H1 (cell line): Measurements from ENCODE around the gene DDX11. TPM values are rescaled to one million over a fixed set of nuclear protein-coding genes. Genes with fewer than 3 reads are reported as not detected.

Experiments used
- CTCF ChIA-PET: fragments of 300-600 bp; sonication (Branson Sonifier 250); formaldehyde crosslinking; loops from one replicate; lab custom pipeline; 2021; ENCODE audit not compliant: partially characterized antibody; lab: Charles Lee
- POLR2A ChIA-PET: fragments of 300-600 bp; sonication (Branson Sonifier 250); formaldehyde crosslinking; loops from one replicate; lab custom pipeline; 2021; ENCODE audit warnings: inconsistent platforms; ENCODE audit not compliant: partially characterized antibody; lab: Charles Lee
- DNase-seq, 2 experiments: peaks; one replicate each; pipeline versions ENCODE4 v3.0.0 to v3.0.0-alpha.2; 2010 to 2022; ENCODE audit warnings: low spot score in 2 of 2, low read depth in 1 of 2, mixed read lengths in 1 of 2
- FAIRE-seq: peaks from 2 replicates; lab custom pipeline; 2011; peaks lifted over from hg19 to GRCh38; lab: Jason Lieb, UNC
- H2AFZ ChIP-seq: 2 replicates; pipeline ENCODE4 v1.8.1; 2012; ENCODE audit warnings: low read length, inconsistent platforms
- H2AK5ac ChIP-seq: 2 replicates; pipeline ENCODE4 v1.6.1; 2013; ENCODE audit warnings: low read depth, low read length
- H2BK120ac ChIP-seq: replicated peaks from 2 replicates; pipeline ENCODE3; 2013; ENCODE audit warnings: low read depth, low read length, inconsistent platforms
- H2BK12ac ChIP-seq: 2 replicates; pipeline ENCODE4 v1.6.1; 2013; ENCODE audit warnings: low read depth, low read length
- H2BK15ac ChIP-seq: 2 replicates; pipeline ENCODE4 v1.6.1; 2013; ENCODE audit warnings: low read length
- H2BK20ac ChIP-seq: 2 replicates; pipeline ENCODE4 v1.6.1; 2013; ENCODE audit warnings: low read length
- H2BK5ac ChIP-seq: 2 replicates; pipeline ENCODE4 v1.6.1; 2013; ENCODE audit warnings: low read depth, low read length
- H3K14ac ChIP-seq: 2 replicates; pipeline ENCODE4 v1.6.1; 2013; ENCODE audit warnings: inconsistent platforms; ENCODE audit not compliant: insufficient read length
- H3K18ac ChIP-seq: 2 replicates; pipeline ENCODE4 v1.6.1; 2013; ENCODE audit warnings: low read length; ENCODE audit errors: extremely low read depth
- H3K23ac ChIP-seq: 2 replicates; pipeline ENCODE4 v1.6.1; 2013; ENCODE audit warnings: inconsistent platforms; ENCODE audit not compliant: insufficient read length
- H3K23me2 ChIP-seq: 2 replicates; pipeline ENCODE4 v1.6.1; 2013; ENCODE audit warnings: low read depth, low read length
- H3K27ac ChIP-seq: 2 replicates; pipeline ENCODE4 v1.6.1; 2011; ENCODE audit warnings: low read depth, low read length, inconsistent platforms
- H3K27me3 ChIP-seq, 4 experiments: replicated peaks in 1 of 4; 1 replicate in 1 of 4; 2 replicates in 3 of 4; pipeline versions ENCODE4 v1.6.1 to v1.8.1; 2011 to 2013; ENCODE audit warnings: low read length in 3 of 4, mild to moderate bottlenecking in 3 of 4, inconsistent platforms in 2 of 4, mixed read lengths in 2 of 4, moderate library complexity in 1 of 4; ENCODE audit not compliant: control insufficient read depth in 3 of 4, insufficient read depth in 3 of 4; ENCODE audit errors: extremely low read depth in 1 of 4
- H3K36me3 ChIP-seq, 4 experiments: 2 replicates each; pipeline versions ENCODE4 v1.6.1 to v1.8.1; 2011 to 2013; ENCODE audit warnings: mild to moderate bottlenecking in 4 of 4, low read length in 3 of 4, moderate library complexity in 2 of 4, control low read depth in 1 of 4, inconsistent platforms in 1 of 4; ENCODE audit not compliant: insufficient read depth in 4 of 4, control insufficient read depth in 2 of 4
- H3K4ac ChIP-seq: replicated peaks from 2 replicates; pipeline ENCODE3; 2013; ENCODE audit warnings: low read length, low read depth, mixed read lengths, inconsistent platforms; ENCODE audit not compliant: insufficient read length
- H3K4me1 ChIP-seq, 4 experiments: replicated peaks in 1 of 4; 1 replicate in 1 of 4; 2 replicates in 3 of 4; pipeline versions ENCODE4 v1.6.1 to v1.8.1; 2011 to 2013; ENCODE audit warnings: low read length in 3 of 4, inconsistent platforms in 2 of 4, mixed read lengths in 1 of 4; ENCODE audit not compliant: insufficient read depth in 4 of 4, control insufficient read depth in 3 of 4
- H3K4me2 ChIP-seq, 2 experiments: 2 replicates each; pipeline versions ENCODE4 v1.6.1 to v1.8.1; 2011 to 2013; ENCODE audit warnings: low read depth in 2 of 2, low read length in 2 of 2, control low read depth in 1 of 2, inconsistent platforms in 1 of 2, mild to moderate bottlenecking in 1 of 2; ENCODE audit not compliant: insufficient read depth in 1 of 2
- H3K4me3 ChIP-seq, 4 experiments: fragments of 200-600, 300-600 bp in 1 of 4; sonication (generic), shearing (Covaris generic), sonication (Bioruptor Twin) in 1 of 4; 2 replicates each; pipeline versions ENCODE4 v1.5.1 to v1.8.1; 2011 to 2016; ENCODE audit warnings: low read length in 4 of 4, low read depth in 3 of 4, control low read depth in 2 of 4, inconsistent platforms in 2 of 4, mild to moderate bottlenecking in 2 of 4, mixed read lengths in 1 of 4, moderate library complexity in 1 of 4; ENCODE audit not compliant: insufficient read depth in 2 of 4; ENCODE audit errors: extremely low read depth in 1 of 4
- H3K56ac ChIP-seq: replicated peaks from 2 replicates; pipeline ENCODE3; 2013; ENCODE audit warnings: low read depth, mild to moderate bottlenecking, mixed read lengths, low read length, inconsistent platforms; ENCODE audit not compliant: insufficient read length
- H3K79me1 ChIP-seq: 2 replicates; pipeline ENCODE4 v1.6.1; 2013; ENCODE audit warnings: low read depth, low read length, control low read depth
- H3K79me2 ChIP-seq, 2 experiments: 2 replicates each; pipeline versions ENCODE4 v1.6.1 to v1.8.1; 2012 to 2013; ENCODE audit warnings: low read length in 2 of 2, mild to moderate bottlenecking in 2 of 2, inconsistent platforms in 1 of 2; ENCODE audit not compliant: insufficient read depth in 2 of 2, control insufficient read depth in 1 of 2
- H3K9ac ChIP-seq, 4 experiments: replicated peaks in 1 of 4; 1 replicate in 1 of 4; 2 replicates in 3 of 4; pipeline versions ENCODE4 v1.6.1 to v1.8.1; 2011 to 2013; ENCODE audit warnings: low read depth in 3 of 4, low read length in 3 of 4, control low read depth in 2 of 4, mild to moderate bottlenecking in 2 of 4, moderate library complexity in 2 of 4, inconsistent platforms in 1 of 4; ENCODE audit errors: extremely low read depth in 1 of 4
- H3K9me3 ChIP-seq, 2 experiments: 2 replicates each; pipeline versions ENCODE4 v1.6.1 to v1.8.1; 2012 to 2013; ENCODE audit warnings: mild to moderate bottlenecking in 2 of 2, moderate library complexity in 2 of 2, control low read depth in 1 of 2, inconsistent platforms in 1 of 2, low read depth in 1 of 2, low read length in 1 of 2, mixed read lengths in 1 of 2; ENCODE audit not compliant: insufficient read depth in 2 of 2
- H4K20me1 ChIP-seq, 2 experiments: replicated peaks in 1 of 2; 2 replicates each; pipeline versions ENCODE3 to v1.8.1; 2011 to 2013; ENCODE audit warnings: inconsistent platforms in 2 of 2, low read length in 2 of 2, mild to moderate bottlenecking in 1 of 2; ENCODE audit not compliant: insufficient read depth in 2 of 2, control insufficient read depth in 1 of 2
- H4K5ac ChIP-seq: 2 replicates; pipeline ENCODE4 v1.6.1; 2013; ENCODE audit warnings: low read length, low read depth, mixed read lengths, inconsistent platforms; ENCODE audit not compliant: insufficient read length
- H4K8ac ChIP-seq: 2 replicates; pipeline ENCODE4 v1.8.0; 2013; ENCODE audit warnings: mild to moderate bottlenecking, moderate library complexity, low read length, inconsistent platforms; ENCODE audit not compliant: insufficient read depth; ENCODE audit errors: extremely low read depth
- H4K91ac ChIP-seq: replicated peaks from 2 replicates; pipeline ENCODE3; 2013; ENCODE audit warnings: low read length, mixed read lengths, inconsistent platforms; ENCODE audit not compliant: insufficient read length
- CBX5 ChIP-seq: fragments of 300-800, 300-1000 bp; sonication (generic); IDR thresholded peaks from 2 replicates; pipeline ENCODE4 v1.7.1; 2016; ENCODE audit warnings: antibody characterized with exemption, low read length, low read depth
- EGR1 ChIP-seq: IDR thresholded peaks from 2 replicates; pipeline ENCODE4 v1.6.1; 2011; ENCODE audit warnings: low read depth, low read length, borderline replicate concordance
- GTF2F1 ChIP-seq: IDR thresholded peaks from 2 replicates; pipeline ENCODE4 v1.6.1; 2012; ENCODE audit warnings: low read depth, low read length, improper control_type of control experiment, borderline replicate concordance
- NANOG ChIP-seq: IDR thresholded peaks from 2 replicates; pipeline ENCODE4 v1.6.1; 2011; ENCODE audit warnings: low read length, low read depth, mild to moderate bottlenecking, inconsistent platforms; ENCODE audit not compliant: insufficient read depth, poor library complexity, severe bottlenecking
- SP4 ChIP-seq: IDR thresholded peaks from 2 replicates; pipeline ENCODE4 v1.6.1; 2012; ENCODE audit warnings: low read length, inconsistent platforms
- WGBS, 2 experiments: shearing (Covaris generic) in 1 of 2; methylation state at CpG; one replicate each; pipeline versions ENCODE4 v1.1.6 to v1.1.7; 2013 to 2015; ENCODE audit warnings: low lambda C conversion rate in 2 of 2, mixed read lengths in 2 of 2, inconsistent platforms in 1 of 2, low coverage in 1 of 2, missing lambda C conversion rate in 1 of 2; ENCODE audit not compliant: insufficient replicate concordance in 2 of 2, insufficient coverage in 1 of 2, insufficient read length in 1 of 2; ENCODE audit errors: extremely low coverage in 1 of 2, missing lambda C conversion rate in 1 of 2; 5-methylcytosine and 5-hydroxymethylcytosine counted together
- polyA plus RNA-seq, 7 experiments: library from polyadenylated mRNA; depleted of rRNA in 3 of 7; stranded (reverse) in 5 of 7; unstranded in 2 of 7; fragments of >200 nt in 5 of 7; fragments of 200-250 nt in 2 of 7; gene quantifications; 1 replicate in 5 of 7; 2 replicates in 1 of 7; 4 replicates in 1 of 7; pipeline versions ENCODE4 v1.2.1 to v1.2.3, GENCODE V29; 2011 to 2013; ENCODE audit warnings: missing spikeins in 2 of 7, mixed read lengths in 2 of 7
- total RNA-seq: library from RNA; stranded (reverse); fragmentation: NEBNext Ultra II Directional; extraction: Animal tissue kit (Norgen Biotek cat#: 25700); gene quantifications from 2 replicates; pipeline ENCODE4 v1.2.1, GENCODE V29; 2021
- TF ChIP-seq, protein P1 (sequence below), 3 experiments: IDR thresholded peaks; 1 replicate in 2 of 3; 2 replicates in 1 of 3; pipeline versions ENCODE4 v1.5.1 to v1.6.1; 2011; ENCODE audit warnings: low read length in 3 of 3, mild to moderate bottlenecking in 3 of 3, inconsistent platforms in 2 of 3, low read depth in 1 of 3, moderate library complexity in 1 of 3; ENCODE audit not compliant: insufficient read depth in 1 of 3; ENCODE audit errors: control extremely low read depth in 1 of 3

DDX11 gene
- total and polyA plus RNA-seq, 2 of the 8 experiments (the other 6 are each of a cell fraction or from before 2014, with no cell fraction given), result 61.6 to 141 TPM

GRCh38 chr12:31026202-31026601 lies 47.5 kb upstream of the DDX11 start:
- Histone ChIP-seq H2AK5ac (no peak overlapping the region), H3K18ac (no peak overlapping the region), H3K4me3 (no peak overlapping the region), H3K23ac (no peak overlapping the region), H4K91ac (no peak overlapping the region), H3K79me2 (no peaks in the 10 kb centered on the region), H2AFZ (no peak overlapping the region), H2BK120ac (no peak overlapping the region), H4K20me1 (no peaks in the 10 kb centered on the region), H3K27me3 (no peaks in the 10 kb centered on the region), H3K4me1 (no peaks in the 10 kb centered on the region), H3K27ac (no peak overlapping the region), H4K5ac (no peak overlapping the region), H3K14ac (no peak overlapping the region), H3K56ac (no peak overlapping the region), H4K8ac (no peak overlapping the region), H3K23me2 (no peaks in the 10 kb centered on the region; the same call in 1 of the 2 replicates), H2BK15ac (no peak overlapping the region), H3K9me3 (no peaks in the 10 kb centered on the region; a peak in 1 of 4 replicates), H2BK12ac (no peak overlapping the region), H2BK20ac (no peak overlapping the region), H3K79me1 (no peaks in the 10 kb centered on the region), H3K36me3 (no peaks in the 10 kb centered on the region), H3K9ac (no peak overlapping the region), H3K4me2 (no peak overlapping the region), H2BK5ac (no peak overlapping the region), H3K4ac (no peak overlapping the region)
- TF ChIP-seq SP4, result no peak
- no peak for TF ChIP-seq CBX5
- no peak for TF ChIP-seq EGR1
- TF ChIP-seq, protein P1, sequence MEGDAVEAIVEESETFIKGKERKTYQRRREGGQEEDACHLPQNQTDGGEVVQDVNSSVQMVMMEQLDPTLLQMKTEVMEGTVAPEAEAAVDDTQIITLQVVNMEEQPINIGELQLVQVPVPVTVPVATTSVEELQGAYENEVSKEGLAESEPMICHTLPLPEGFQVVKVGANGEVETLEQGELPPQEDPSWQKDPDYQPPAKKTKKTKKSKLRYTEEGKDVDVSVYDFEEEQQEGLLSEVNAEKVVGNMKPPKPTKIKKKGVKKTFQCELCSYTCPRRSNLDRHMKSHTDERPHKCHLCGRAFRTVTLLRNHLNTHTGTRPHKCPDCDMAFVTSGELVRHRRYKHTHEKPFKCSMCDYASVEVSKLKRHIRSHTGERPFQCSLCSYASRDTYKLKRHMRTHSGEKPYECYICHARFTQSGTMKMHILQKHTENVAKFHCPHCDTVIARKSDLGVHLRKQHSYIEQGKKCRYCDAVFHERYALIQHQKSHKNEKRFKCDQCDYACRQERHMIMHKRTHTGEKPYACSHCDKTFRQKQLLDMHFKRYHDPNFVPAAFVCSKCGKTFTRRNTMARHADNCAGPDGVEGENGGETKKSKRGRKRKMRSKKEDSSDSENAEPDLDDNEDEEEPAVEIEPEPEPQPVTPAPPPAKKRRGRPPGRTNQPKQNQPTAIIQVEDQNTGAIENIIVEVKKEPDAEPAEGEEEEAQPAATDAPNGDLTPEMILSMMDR (IDR thresholded peaks at IDR 0.05; ENCODE audit: control extremely low read depth in 1 of 3, insufficient read depth in 1 of 3, low read depth in 1 of 3, low read length in 3 of 3), result no peak
- no peak for TF ChIP-seq NANOG
- no peak for TF ChIP-seq GTF2F1
- POLR2A ChIA-PET, result interaction anchor here (1.1 kb wide), 1 partner anchor 28 kb away, joined by 3 read pairs; no protein-coding TSS in a partner anchor
- no peak for FAIRE-seq
- no peak for DNase-seq
- 87% methylated on average over 7 of the region's 7 CpGs; no CpG with 5 or more reads in 1 of the 2 experiments for WGBS, 2 experiments
- CTCF ChIA-PET, result interaction anchor here (0.8 to 2.0 kb wide), 4 partner anchors 8 to 246 kb away, joined by 3 to 5 read pairs (median 4); no protein-coding TSS in a partner anchor
